Right lobe of liver (tissue), 4 donors: ENCODE measurements around the gene TBC1D2B.

Source experiments
- CTCF ChIP-seq, 4 donors: fragments of 200-600 bp in 3 of 4; fragments of 450-650 bp in 1 of 4; IDR thresholded peaks; one replicate each; pipeline versions ENCODE4 v1.5.1 to v1.8.0; 2016 to 2022; ENCODE audit warnings: antibody characterized with exemption in 4 of 4, mild to moderate bottlenecking in 2 of 4
- POLR2A ChIP-seq: fragments of 450-650 bp; IDR thresholded peaks from one replicate; pipeline ENCODE4 v1.6.1; 2017; ENCODE audit warnings: antibody characterized with exemption, mild to moderate bottlenecking
- donor health status: DM: no; HTN: no; CAD: no.
- donor health status: DM: no; HTN: no; CAD: no.
- donor health status: DM: no; HTN: yes; CAD: no.

- TF ChIP-seq CTCF (IDR thresholded peaks at IDR 0.05) (no peak), POLR2A (no peak)
These were observed 32.6 kb upstream of the TBC1D2B start for GRCh38 chr15:78110096-78110495.
